Measurements from ENCODE around the gene RYR3. TPM values are rescaled to one million over a fixed set of nuclear protein-coding genes. Genes with fewer than 3 reads are reported as not detected.

Gene RYR3
- total RNA-seq, 4 donors from 2014 or later, result 0.18 to 3.3 (median 2.3) TPM

- no peak for DNase-seq
- Histone ChIP-seq H3K36me3 (no peaks in the 10 kb centered on the region), H3K27me3 (no peaks in the 10 kb centered on the region), H3K9me3 (no peaks in the 10 kb centered on the region), H3K4me1 (no peaks in the 10 kb centered on the region), H3K27ac (no peak overlapping the region), H3K4me3 (no peak overlapping the region)
- no peak for TF ChIP-seq POLR2A (IDR thresholded peaks at IDR 0.05)
- TF ChIP-seq, protein P1, sequence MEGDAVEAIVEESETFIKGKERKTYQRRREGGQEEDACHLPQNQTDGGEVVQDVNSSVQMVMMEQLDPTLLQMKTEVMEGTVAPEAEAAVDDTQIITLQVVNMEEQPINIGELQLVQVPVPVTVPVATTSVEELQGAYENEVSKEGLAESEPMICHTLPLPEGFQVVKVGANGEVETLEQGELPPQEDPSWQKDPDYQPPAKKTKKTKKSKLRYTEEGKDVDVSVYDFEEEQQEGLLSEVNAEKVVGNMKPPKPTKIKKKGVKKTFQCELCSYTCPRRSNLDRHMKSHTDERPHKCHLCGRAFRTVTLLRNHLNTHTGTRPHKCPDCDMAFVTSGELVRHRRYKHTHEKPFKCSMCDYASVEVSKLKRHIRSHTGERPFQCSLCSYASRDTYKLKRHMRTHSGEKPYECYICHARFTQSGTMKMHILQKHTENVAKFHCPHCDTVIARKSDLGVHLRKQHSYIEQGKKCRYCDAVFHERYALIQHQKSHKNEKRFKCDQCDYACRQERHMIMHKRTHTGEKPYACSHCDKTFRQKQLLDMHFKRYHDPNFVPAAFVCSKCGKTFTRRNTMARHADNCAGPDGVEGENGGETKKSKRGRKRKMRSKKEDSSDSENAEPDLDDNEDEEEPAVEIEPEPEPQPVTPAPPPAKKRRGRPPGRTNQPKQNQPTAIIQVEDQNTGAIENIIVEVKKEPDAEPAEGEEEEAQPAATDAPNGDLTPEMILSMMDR (IDR thresholded peaks at IDR 0.05), result no peak
Measured at GRCh38 chr15:33846862-33847261, 536.1 kb downstream of the RYR3 start.

GRCh38 chr15:33848011-33848410 lies 537.2 kb downstream of the RYR3 start:
- no peaks in the 10 kb centered on the region for H3K36me3 ChIP-seq
- no peak for TF ChIP-seq POLR2A (IDR thresholded peaks at IDR 0.05)
- TF ChIP-seq, protein P1 (IDR thresholded peaks at IDR 0.05), result no peak
- H3K27ac ChIP-seq, result no peak overlapping the region
- no peak overlapping the region for H3K4me3 ChIP-seq
- no peak for DNase-seq
- H3K9me3 ChIP-seq, result no peaks in the 10 kb centered on the region
- no peaks in the 10 kb centered on the region for H3K4me1 ChIP-seq
- H3K27me3 ChIP-seq, result no peaks in the 10 kb centered on the region

DNA sequence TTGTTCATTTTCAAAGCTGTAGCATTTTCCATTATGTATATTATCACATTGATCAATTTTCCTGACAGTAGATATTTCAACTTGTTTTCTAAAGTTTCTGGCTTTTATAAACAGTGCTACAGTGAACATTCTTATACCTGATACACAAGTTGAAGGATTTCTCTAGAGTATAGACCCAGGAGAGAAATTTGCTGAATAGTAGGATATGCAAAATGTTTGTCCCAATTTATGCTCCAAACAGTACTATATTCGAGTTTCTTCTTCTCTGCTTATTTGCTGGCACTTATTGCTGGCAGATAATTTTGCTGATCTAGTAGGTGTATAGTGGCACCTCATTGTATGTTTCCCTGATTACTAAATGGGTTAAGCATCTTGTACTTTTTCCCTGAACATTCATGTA lies 540.3 kb downstream of the RYR3 start:
- Histone ChIP-seq H3K27me3 (no peaks in the 10 kb centered on the region), H3K9me3 (no peaks in the 10 kb centered on the region), H3K36me3 (no peaks in the 10 kb centered on the region), H3K4me3 (no peak overlapping the region), H3K27ac (no peak overlapping the region), H3K4me1 (no peaks in the 10 kb centered on the region)
- no peak for TF ChIP-seq POLR2A (IDR thresholded peaks at IDR 0.05)
- TF ChIP-seq, protein P1 (IDR thresholded peaks at IDR 0.05), result no peak
- DNase-seq, result no peak

DNA sequence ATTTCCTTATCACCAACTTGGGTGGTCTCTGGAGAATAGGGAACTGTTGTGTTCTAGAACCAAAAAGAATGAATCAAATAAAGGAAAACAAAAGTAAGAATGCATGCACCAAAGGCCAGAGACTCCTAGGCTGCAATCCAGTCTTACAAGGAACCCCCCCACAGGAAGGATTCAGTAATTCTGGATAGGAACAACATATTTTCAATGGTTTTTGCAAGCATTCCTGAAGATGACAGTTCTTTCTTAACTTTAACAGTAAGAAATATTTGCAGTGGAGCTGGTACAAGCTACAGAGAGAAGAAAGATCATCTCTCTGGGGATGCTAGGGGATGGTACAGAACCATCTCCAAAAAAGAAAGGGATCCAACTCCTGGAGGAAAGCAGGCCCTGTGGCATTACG lies 541.3 kb downstream of the RYR3 start:
- Histone ChIP-seq H3K9me3 (no peaks in the 10 kb centered on the region), H3K27me3 (no peaks in the 10 kb centered on the region), H3K36me3 (no peaks in the 10 kb centered on the region), H3K4me3 (no peak overlapping the region), H3K27ac (no peak overlapping the region), H3K4me1 (no peaks in the 10 kb centered on the region)
- TF ChIP-seq, protein P1 (IDR thresholded peaks at IDR 0.05), result no peak
- no peak for TF ChIP-seq POLR2A (IDR thresholded peaks at IDR 0.05)
- no peak for DNase-seq

DNA sequence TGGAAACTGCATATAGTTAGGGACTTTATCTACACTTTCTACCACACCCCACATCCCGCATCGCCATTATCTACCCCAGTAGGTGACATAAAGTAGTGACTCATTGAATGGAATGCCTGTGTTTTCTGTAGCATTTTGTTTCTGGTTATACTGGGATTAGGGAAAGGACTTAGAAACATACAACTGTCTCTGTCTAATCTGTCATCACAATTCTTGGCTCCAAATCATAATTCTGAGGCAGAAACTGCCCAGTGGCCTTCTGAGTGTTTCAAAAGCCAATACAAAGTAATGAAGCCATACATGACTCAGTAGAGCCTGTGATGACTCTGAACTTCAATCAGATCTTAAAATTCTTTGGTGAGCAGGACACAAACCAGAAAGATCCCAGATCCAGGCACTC lies 541.8 kb downstream of the RYR3 start:
- no peak for DNase-seq
- Histone ChIP-seq H3K4me3 (no peak overlapping the region), H3K4me1 (no peaks in the 10 kb centered on the region), H3K27ac (no peak overlapping the region), H3K27me3 (no peaks in the 10 kb centered on the region), H3K9me3 (no peaks in the 10 kb centered on the region), H3K36me3 (no peaks in the 10 kb centered on the region)
- TF ChIP-seq, protein P1 (IDR thresholded peaks at IDR 0.05), result no peak
- no peak for TF ChIP-seq POLR2A (IDR thresholded peaks at IDR 0.05)

- Histone ChIP-seq H3K4me1 (no peaks in the 10 kb centered on the region), H3K4me3 (no peak overlapping the region), H3K27me3 (no peaks in the 10 kb centered on the region), H3K9me3 (no peaks in the 10 kb centered on the region), H3K27ac (no peak overlapping the region), H3K36me3 (no peaks in the 10 kb centered on the region)
- TF ChIP-seq, protein P1 (IDR thresholded peaks at IDR 0.05), result no peak
- no peak for TF ChIP-seq POLR2A (IDR thresholded peaks at IDR 0.05)
- no peak for DNase-seq
Measured at GRCh38 chr15:33857726-33858125, 547.0 kb downstream of the RYR3 start.
